MV-4-11 (cell line): ENCODE results near the gene SNX13.
"Not testable (repeated sequence)": the region's sequence is repeated elsewhere in the genome, so short reads cannot be mapped to it uniquely, and the experiment has no call there.

ENCODE experiments used
- DNase-seq: peaks from one replicate; lab custom pipeline; 2025; lab: John Stamatoyannopoulos, UW

Gene SNX13

DNA sequence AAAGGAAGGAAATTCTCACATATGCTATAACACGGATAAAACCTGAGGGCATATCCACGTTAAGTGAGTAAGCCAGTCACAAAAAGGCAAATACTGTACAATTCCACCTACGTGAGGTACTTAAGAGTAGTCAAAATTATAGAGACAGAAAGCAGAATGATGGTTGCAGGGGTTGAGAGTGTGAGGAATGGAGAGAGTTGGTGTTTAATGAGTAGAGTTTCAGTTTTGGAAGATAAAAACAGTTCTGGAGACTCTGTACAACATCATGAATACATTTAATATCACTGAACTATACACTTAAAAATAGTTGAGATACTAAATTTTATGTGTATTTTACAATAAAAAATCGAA is 95.1 kb downstream of the SNX13 start:
- DNase-seq: no peak

DNA sequence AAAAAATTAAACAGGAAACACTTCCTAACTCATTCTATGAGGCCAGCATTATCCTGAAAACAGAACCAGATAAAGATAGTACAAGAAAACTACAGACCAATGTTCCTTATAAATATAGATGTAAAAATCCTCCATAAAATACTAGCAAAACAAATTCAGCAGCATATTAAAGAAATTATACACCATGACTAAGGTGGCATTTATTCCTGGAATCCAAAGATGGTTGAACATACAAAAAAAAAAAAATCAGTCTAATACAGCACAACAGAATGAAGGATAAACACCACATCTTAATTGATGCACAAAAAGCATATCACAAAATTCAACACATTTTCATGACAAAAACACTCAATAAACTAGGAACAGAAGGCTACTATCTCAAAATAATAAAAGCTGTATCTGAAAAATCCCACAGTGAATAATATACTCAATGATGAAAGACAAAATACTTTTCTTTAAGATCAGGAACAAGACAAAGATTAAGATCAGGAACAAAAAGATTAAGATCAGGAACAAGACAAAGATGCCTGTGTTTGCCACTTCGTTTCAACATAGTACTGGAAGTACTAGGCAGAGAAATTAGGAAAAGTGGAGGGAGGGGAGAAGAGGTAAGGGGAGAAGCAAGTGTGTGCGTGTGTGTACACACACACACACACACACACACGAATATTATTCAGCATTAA is 95.6 kb downstream of the SNX13 start:
- DNase-seq: no peak

DNA sequence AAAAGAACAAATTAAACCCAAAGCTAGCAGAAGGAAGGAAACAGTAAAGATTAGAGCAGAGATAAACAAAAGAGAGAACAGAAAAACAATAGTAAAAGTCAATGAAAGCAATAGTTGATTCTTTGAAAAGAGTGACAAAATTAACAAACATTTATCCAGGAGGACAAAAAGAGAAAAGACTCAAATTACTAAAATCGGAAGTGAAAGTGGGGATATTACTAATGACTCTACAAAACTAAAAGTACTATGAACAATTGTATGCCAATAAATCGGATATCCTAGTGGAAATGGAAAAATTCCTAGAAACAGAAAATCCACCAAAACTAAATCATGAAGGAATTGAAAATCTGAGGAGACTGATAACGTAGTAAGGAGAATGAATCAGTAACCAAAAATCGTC is 96.3 kb downstream of the SNX13 start:
- no peak for DNase-seq

DNA sequence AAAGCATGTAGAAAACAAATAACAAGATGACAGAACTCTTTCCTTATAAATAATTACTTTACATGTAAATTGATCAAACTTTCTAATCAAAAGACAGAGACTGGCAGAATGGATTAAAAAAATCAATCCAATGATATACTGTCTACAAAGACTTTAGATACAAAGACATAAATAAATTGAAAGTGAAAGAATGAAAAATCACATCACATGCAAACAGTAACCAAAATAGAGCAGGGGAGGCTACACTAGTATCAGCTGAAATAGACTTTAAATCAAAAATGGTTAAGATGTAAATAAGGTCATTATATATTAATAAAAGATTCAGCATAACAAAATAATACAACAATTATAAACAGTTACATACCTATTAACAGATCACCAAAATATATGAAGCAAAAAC is 97.3 kb downstream of the SNX13 start:
- DNase-seq: no peak

DNA sequence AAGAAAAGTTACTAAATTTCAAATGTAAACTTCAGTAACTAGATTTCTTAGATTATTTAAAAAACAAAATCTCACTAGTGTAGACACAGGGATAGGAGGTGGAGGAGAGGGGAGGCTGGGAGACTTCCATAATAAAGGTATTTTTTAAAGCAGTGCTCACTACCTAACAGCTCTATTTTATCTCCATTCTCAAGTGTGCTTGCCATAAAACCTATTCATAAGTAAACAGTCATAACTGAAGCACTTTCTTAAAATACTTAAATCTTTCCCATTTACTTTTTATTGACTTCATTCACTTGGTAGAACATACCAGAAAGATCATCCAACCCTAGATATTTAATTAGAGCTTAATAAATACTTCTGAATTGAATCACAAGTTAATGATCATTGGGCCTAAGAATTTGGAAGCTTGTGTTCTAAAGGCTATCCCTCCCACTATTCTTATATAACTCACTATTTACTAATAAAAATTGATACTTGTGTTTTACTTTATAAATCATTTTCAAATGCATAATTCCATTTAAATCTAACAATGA is 107.4 kb downstream of the SNX13 start:
- DNase-seq: no peak

DNA sequence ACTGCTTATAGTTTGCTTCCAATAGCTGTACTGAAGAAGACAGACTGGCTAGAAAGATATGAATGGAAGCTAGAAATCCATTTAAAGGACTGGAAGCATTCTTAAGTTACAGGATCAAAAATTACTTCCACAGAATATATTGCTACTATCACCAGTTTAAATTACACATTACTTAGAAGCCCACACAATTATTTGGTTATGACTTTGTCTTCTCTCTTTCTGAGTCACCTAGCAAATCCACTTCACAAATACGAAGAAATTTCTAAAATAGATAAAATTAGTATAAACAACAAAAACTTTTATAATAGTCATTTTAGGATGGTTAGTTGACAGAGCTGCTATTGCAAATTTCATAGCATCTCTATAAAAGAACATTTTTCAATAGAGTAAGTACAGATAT is 108.1 kb downstream of the SNX13 start:
- DNase-seq: no peak

DNA sequence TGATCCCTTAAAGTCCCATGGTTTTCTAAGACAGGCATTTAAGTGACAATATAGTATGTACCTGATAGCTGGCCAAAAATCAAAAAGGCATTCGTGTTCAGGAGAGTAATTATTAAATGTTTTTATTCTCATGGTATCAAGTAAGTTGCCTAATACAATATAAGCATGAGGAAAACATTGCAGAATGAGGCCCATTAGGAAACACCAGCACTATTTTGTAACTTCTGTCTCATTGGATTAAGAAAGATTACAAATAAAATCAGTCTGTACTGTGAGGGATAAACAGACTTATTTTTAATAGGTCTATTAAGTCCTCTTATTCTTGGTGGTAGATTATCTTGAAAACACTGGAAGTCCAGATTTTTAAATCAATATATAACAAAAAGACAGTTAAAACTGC is 110.1 kb downstream of the SNX13 start:
- no peak for DNase-seq

DNA sequence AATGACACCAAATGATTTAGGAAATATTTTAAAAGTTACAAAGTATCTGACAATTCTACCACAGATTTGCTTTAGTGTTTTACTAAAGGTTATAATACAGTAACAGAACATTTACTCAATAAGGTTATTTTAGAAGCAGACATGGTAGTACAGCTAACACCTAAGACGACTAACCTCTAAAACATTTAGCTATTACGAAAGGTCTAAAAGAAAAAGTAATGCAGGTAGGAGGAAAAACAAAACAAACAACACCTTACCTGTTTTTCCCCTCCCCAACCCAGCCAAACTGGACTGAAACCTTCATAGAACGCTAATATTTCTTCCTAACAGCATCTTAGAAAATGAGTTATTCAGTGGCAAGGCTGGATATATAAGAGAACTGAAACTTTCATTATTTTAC is 111.3 kb downstream of the SNX13 start:
- DNase-seq: no peak

DNA sequence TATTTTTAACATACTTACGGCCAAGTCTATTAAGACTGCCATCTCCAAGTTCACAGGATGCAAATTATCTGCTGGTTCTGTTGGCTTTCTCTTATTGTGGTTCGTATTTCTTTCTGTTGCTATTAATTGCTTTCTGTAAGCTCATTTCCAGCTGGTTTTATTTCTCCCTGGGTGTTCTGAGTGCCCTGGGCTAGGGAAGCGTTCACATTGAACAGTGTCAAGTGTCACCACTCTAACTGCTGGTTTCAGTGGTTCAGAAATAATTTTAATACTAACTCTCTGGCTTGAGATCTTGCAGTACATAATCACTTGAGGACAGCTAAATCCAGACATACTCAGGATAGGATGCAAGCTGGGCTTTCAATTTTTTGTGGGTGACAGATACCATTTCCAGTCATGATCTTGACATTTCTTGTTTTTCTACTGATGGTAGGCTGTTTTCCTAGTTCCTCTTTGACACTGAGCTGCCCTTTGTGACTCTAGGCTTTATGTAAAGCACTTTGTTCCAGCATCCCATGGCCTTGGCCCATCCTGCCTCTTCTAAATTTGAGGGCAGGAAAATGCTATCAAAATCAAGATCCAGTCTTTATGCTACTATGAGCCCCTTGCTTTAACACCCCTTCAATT is 117.6 kb downstream of the SNX13 start:
- DNase-seq: peak; percentile 5

DNA sequence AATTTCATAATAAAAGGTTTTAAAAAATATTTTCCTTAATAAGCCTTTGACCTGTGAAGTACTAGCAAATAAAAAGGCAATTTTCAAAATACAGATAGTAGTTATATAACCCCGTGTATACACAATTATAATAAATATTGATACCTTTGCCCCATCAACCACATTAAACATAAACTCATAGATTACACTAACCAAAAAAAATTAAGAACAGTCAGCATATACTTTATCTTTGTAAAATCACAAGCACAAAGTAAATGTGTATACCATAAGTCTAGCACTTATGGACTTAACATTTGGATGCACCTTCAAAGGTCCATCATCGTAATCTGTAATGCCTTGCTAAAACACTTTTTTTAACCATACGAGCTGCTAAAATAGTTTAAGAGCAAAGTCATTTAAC is 123.4 kb downstream of the SNX13 start:
- DNase-seq: no peak

DNA sequence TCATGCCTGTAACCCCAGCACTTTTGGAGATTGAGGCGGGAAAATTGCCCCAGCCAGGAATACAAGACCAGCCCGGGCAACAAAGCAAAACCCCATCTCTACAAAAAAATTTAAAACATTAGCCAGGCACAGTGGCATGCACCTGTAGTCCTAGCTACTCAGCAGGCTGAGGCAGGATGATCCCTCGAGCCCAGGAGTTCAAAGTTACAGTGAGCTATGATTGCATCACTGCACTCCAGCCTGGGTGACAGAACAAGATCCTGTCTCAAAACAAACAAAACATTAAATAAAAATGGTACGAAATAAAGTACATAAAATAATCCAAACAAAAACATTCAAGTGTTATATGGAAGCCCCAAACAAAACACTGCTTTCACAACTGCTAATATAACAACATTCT is 125.0 kb downstream of the SNX13 start:
- DNase-seq: no peak

DNA sequence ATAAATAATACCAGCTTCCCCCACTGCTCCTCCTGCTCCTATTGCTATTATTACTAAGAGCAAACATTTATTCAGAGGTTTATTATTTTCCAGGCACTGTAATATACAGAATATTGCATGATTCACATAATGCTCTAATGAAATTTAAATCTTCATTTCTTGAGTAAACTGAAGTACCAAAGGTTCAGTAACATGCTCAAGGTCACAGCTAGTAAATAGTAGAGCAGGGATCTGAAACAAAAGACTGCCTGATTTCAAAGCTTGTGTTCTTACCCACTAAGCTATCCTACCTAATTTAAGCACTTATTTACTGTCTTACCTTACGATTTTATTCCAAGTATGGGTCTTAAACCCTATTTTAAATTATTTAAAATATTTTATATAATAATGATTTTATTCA is 126.2 kb downstream of the SNX13 start:
- DNase-seq: no peak

DNA sequence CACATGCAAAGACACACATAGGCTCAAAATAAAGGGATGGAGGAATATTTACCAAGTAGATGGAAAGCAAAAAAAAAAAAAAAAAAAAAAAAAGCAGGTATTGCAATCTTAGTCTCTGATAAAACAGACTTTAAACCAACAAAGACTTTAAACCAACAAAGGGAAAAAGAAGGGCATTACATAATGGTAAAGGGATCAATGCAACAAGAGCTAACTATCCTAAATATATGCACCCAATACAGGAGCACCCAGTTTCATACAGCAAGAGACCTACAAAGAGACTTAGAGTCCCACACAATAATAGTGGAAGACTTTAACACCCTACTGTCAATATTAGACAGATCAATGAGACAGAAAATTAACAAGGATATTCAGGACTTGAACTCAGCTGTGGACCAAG is 131.1 kb downstream of the SNX13 start:
- DNase-seq: not testable (repeated sequence)

DNA sequence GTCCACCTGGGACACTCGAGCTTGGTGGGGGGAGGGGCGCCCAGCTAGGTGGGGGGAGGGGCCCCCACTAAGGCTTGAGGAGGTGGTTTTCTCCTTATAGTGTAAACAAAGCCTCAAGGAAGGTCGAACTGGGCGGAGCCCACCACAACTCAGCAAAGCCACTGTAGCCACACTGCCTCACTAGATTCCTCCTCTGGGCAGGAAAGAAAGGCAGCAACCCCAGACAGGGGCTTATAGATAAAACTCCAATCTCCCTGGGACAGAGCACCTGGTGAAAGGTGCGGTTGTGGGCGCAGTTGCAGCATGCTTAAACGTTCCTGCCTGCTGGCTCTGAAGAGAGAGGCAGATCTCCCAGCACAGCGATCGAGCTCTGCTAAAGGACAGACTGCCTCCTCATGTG is 133.1 kb downstream of the SNX13 start:
- DNase-seq: no peak

DNA sequence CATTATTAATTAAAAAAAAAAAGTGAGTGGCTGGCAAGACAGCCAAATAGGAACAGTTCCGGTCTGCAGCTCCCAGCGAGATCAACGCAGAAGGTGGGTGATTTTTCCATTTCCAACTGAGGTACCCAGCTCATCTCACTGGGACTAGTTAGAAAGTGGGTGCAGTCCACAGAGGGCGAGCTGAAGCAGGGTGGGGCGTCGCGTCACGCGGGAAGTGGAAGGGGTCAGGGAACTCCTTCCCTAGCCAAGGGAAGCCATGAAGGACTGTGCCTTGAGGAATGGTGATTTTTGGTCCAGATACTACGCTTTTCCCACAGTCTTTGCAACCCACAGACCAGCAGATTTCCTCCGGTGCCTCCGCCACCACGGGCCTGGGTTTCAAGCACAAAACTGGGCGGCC is 133.7 kb downstream of the SNX13 start:
- DNase-seq: no peak

DNA sequence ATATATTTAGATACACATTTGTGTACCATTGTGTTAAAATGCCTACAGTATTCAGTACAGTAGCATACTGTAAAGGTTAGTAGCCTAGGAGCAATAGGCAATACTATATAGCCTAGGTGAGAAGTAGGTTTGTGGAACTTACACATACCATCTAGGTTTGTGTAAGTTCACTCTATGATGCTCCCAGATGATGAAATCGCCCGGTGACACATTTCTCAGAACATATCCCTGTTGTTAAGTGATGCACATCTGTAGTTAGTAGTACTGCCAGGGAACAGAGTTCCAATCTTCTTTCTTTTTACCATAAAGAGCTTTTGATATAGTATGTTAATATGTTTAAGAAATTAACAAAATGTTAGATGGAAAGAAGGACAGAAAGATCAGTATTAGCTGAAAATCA is 138.2 kb downstream of the SNX13 start:
- no peak for DNase-seq

DNA sequence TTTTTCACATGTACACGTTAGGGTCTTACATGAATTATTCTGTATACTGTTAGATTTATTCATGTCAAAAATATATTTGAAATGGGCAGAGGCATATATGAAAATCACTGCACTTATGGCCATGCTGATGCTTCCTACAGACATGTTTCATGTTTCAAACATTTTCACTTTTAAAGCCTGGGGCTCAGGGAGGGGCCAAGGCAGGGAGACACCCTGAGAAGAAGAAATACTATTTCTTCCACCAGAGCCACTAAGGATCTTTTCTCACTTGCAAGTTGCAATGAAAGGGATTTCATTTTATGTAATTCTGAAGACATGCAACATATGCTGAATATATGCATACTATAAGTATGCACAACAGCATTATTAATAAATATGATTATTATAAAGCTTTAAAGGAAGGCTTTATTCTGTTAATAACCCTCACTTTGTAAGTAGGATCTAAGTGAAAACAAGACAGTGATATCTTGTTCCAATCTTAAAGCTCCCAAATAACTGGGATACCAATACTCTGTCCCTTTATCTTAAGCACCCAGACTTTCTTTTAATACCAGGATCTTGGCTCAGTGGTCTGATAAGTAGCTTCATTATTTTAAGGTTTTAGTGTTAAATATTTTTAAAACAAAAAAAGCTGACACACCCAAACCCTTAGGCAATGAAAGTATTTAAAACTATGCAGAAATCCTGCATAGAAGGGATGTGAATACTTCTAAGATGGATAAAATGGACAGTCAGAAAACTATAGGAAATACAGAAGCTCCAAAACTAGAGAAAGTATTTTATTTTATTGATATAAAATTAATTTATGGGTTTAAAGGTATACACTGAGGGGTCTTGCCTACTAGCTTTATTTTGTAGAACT is 148.0 kb downstream of the SNX13 start:
- no peak for DNase-seq

DNA sequence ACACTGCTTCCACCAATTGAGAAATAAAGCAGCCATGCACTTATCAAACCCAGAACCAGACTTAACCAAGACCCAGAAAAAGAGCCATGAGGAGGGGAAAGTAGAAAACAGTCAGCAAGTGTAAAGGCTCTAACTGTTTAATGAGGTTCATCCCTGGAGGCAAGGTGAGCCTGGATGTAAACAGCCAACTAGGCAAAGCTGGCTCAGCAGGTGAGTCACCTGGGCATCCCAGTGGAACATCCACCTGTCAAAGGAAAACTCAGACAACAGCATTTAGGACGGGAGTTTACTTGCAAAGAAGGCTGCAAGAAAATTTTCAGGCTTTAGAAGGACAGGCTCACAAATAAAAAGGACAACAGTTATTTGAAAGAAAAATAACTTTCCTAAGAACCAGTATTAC is 153.0 kb downstream of the SNX13 start:
- no peak for DNase-seq

DNA sequence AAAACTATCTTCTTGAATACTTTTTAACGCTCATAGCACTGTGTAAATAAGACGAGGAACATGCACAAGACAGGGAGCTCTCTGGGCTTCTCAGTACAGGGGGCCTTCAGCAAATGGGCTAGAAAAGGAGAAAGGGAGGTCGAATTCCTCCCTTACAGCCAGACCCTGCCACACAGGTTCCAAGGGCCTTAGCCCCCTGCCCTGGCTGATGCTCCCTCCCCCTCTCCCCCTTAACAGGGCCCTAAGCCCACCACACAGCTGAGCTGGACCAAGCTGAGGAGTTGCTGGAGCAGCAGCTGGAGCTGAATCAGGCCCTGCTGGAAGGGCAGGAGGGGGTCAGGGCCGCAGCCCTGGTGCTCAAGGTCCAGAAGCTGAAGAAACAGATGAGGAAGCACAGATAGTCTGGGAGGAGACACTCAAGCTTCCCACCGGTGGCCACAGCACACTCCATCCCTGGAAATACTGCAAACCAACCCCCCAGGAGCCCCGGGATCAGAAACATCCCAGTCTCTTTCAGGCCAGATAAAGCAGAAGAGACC is 153.9 kb downstream of the SNX13 start:
- DNase-seq: no peak

DNA sequence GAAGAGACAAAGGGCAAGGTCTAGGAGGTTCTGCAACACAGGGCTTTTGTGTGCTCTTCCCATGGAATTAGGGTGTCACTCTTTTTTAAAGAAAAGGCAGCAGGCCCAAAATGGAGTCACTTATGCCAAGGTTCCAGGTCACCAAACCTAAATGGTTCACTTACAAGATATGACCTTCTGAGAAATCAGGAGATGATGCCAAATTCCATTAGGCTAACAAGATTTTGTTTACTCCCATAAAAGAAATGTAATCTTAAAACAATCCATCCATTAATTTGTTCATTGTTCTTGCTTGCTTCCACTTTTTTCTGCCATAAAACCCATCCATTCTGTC is 158.1 kb downstream of the SNX13 start:
- DNase-seq: no peak

DNA sequence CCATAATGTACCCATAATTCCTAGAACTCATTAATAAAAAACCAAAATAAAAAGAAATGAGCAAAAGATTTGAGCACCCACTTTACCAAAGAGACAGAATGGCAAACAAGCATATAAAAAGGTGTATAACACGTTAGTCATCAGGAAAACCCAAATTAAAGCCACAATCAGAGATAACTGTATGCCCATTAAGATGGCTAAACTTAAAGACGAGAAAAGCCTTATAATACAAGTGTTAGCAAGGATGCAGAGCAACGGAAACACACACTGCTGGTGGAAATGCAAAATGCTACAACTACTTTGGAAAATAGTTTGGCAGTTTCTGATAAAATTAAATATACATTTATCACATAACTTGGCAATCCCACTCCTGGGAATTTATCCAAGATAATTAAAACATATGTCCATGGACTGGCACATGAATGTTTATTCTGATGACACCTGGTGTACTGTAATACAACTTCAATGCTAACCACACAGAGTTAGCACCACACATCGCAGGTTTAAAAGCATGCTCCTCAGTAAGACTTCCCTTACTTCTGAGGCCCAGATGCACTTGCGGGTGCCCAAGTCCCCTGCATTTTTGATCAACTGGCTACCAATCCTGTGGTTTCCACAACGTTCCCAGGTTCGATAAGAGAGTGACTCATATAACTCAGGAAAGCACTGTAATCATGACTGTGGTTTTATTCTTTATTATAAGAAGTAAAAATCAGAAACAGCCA is 158.6 kb downstream of the SNX13 start:
- no peak for DNase-seq

DNA sequence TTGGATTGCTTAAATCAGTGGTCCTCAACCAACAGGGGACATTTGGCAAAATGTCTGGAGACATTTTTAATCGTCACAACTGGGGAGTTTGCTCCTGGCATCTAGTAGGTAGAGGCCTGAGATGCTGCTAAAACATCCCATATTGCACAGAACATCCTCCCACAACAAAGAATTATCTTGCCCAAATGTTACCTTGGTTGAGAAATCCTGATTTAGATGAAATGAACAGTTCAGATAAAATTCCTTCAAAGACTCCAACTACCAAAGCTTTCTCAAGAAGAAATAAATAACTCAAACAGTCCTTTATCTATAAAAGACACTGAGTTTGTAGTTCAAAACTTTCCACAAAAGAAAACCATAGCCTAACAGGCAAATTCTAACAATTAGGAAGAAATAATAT is 160.9 kb downstream of the SNX13 start:
- no peak for DNase-seq
